GM23338 (cell line): Measurements from ENCODE around the gene UQCRFS1. TPM values are rescaled to one million over a fixed set of nuclear protein-coding genes. Genes with fewer than 3 reads are reported as not detected.
"Not testable (repeated sequence)": the region's sequence is repeated elsewhere in the genome, so short reads cannot be mapped to it uniquely, and the experiment has no call there.

Experiments used
- ATAC-seq: fragments of 200-7000 bp; cut with Tn5 transposase; 3 replicates; pipeline ENCODE4 v1.9.1; 2020
- DNase-seq: peaks from one replicate; pipeline ENCODE4 v3.0.0-alpha.2; 2015; ENCODE audit warnings: low spot score
- H2AFZ ChIP-seq: fragments of 200-600 bp; sonication (generic); 2 replicates; pipeline ENCODE4 v1.8.0; 2016; ENCODE audit warnings: antibody characterized with exemption, mild to moderate bottlenecking, moderate library complexity
- H3F3A ChIP-seq: fragments of 200-600 bp; sonication (generic); replicated peaks from 2 replicates; pipeline ENCODE4 v1.8.0; 2017; ENCODE audit warnings: antibody characterized with exemption, mixed run types, low read depth
- H3K27ac ChIP-seq: fragments of 200-600 bp; sonication (generic); 2 replicates; pipeline ENCODE4 v1.6.1; 2016; ENCODE audit warnings: low read depth
- H3K27me3 ChIP-seq: fragments of 200-600 bp; sonication (generic); 2 replicates; pipeline ENCODE4 v1.8.0; 2016; ENCODE audit warnings: mild to moderate bottlenecking, mixed run types, moderate library complexity; ENCODE audit not compliant: insufficient read depth
- H3K36me3 ChIP-seq: fragments of 200-600 bp; sonication (generic); 2 replicates; pipeline ENCODE4 v1.8.0; 2016; ENCODE audit warnings: mild to moderate bottlenecking; ENCODE audit not compliant: insufficient read depth
- H3K4me1 ChIP-seq: fragments of 200-600 bp; sonication (generic); 2 replicates; pipeline ENCODE4 v1.8.0; 2016; ENCODE audit warnings: mild to moderate bottlenecking, moderate library complexity; ENCODE audit not compliant: insufficient read depth
- H3K4me2 ChIP-seq: fragments of 200-600 bp; sonication (generic); 2 replicates; pipeline ENCODE4 v1.7.1; 2017; ENCODE audit warnings: mixed run types
- H3K4me3 ChIP-seq: fragments of 200-600 bp; sonication (generic); 2 replicates; pipeline ENCODE4 v1.6.1; 2016; ENCODE audit warnings: mixed run types
- H3K79me2 ChIP-seq: fragments of 200-600 bp; sonication (generic); replicated peaks from 2 replicates; pipeline ENCODE4 v1.8.0; 2017; ENCODE audit warnings: mild to moderate bottlenecking; ENCODE audit not compliant: insufficient read depth
- H3K9me2 ChIP-seq: fragments of 200-600 bp; sonication (generic); 2 replicates; pipeline ENCODE4 v1.8.0; 2017; ENCODE audit not compliant: insufficient read depth
- H4K20me1 ChIP-seq: fragments of 200-600 bp; sonication (generic); replicated peaks from 2 replicates; pipeline ENCODE4 v1.8.0; 2017; ENCODE audit warnings: mild to moderate bottlenecking; ENCODE audit not compliant: insufficient read depth
- H3K27ac Mint-ChIP-seq: 2 replicates; pipeline ENCODE4 v1.8.0; 2020; ENCODE audit warnings: inconsistent platforms, mild to moderate bottlenecking, moderate library complexity, mixed read lengths
- H3K27me3 Mint-ChIP-seq: 3 replicates; pipeline ENCODE4 v1.8.0; 2022; ENCODE audit warnings: low read depth, mild to moderate bottlenecking, moderate library complexity, mixed read lengths, inconsistent platforms; ENCODE audit not compliant: insufficient read depth, poor library complexity
- H3K36me3 Mint-ChIP-seq: 3 replicates; pipeline ENCODE4 v1.8.0; 2021; ENCODE audit warnings: low read depth, mild to moderate bottlenecking, inconsistent platforms, moderate library complexity, mixed read lengths
- H3K4me1 Mint-ChIP-seq: 3 replicates; pipeline ENCODE4 v1.8.0; 2020; ENCODE audit warnings: mild to moderate bottlenecking, inconsistent platforms, mixed read lengths
- H3K4me3 Mint-ChIP-seq: 3 replicates; pipeline ENCODE4 v1.8.0; 2021; ENCODE audit warnings: moderate library complexity, mild to moderate bottlenecking, inconsistent platforms, mixed read lengths
- H3K9me3 Mint-ChIP-seq: 3 replicates; pipeline ENCODE4 v1.8.0; 2020; ENCODE audit warnings: moderate library complexity, mild to moderate bottlenecking, inconsistent platforms, mixed read lengths
- CREB1 ChIP-seq: fragments of 250-450 bp; sonication (Bioruptor Pico); IDR thresholded peaks from 2 replicates; pipeline ENCODE4 v1.5.0; 2020; ENCODE audit warnings: low read depth, mild to moderate bottlenecking, moderate library complexity
- EZH2 ChIP-seq: fragments of 200-600 bp; sonication (generic); IDR thresholded peaks from one replicate; pipeline ENCODE4 v1.8.0; 2017; ENCODE audit warnings: antibody characterized with exemption, mild to moderate bottlenecking, low read depth; ENCODE audit not compliant: unreplicated experiment
- EZH2phosphoT487 ChIP-seq: fragments of 200-600 bp; sonication (generic); IDR thresholded peaks from one replicate; pipeline ENCODE4 v1.8.1; 2018; ENCODE audit warnings: antibody characterized with exemption; ENCODE audit not compliant: unreplicated experiment
- JUNB ChIP-seq: IDR thresholded peaks from one replicate; pipeline ENCODE4 v1.6.1; 2016; ENCODE audit warnings: antibody characterized with exemption; ENCODE audit not compliant: unreplicated experiment
- POLR2AphosphoS5 ChIP-seq: IDR thresholded peaks from 2 replicates; pipeline ENCODE4 v1.6.1; 2016; ENCODE audit warnings: antibody characterized with exemption, low read depth
- STAT1 ChIP-seq: IDR thresholded peaks from one replicate; pipeline ENCODE4 v1.6.1; 2016; ENCODE audit warnings: antibody characterized with exemption; ENCODE audit not compliant: unreplicated experiment
- ZNF114 ChIP-seq: fragments of 250-450 bp; sonication (Bioruptor Pico); IDR thresholded peaks from 2 replicates; pipeline ENCODE4 v1.5.0; 2020; ENCODE audit warnings: mild to moderate bottlenecking, moderate library complexity
- ZNF331 ChIP-seq: fragments of 250-450 bp; sonication (Bioruptor Pico); IDR thresholded peaks from 2 replicates; pipeline ENCODE4 v1.5.0; 2020; ENCODE audit warnings: low read depth, mild to moderate bottlenecking, moderate library complexity
- polyA plus RNA-seq: library from polyadenylated mRNA; unstranded; fragments of >200 nt; fragmentation: Nextera tagmentation; extraction: Ambion mirVana; gene quantifications from 2 replicates; pipeline ENCODE4 v1.2.1, GENCODE V29; 2016
- total RNA-seq: library from RNA; depleted of rRNA; stranded (reverse); fragments of >200 nt; shearing (Covaris generic); gene quantifications from 2 replicates; pipeline ENCODE4 v1.2.3, GENCODE V29; 2014
- TF ChIP-seq, protein P1 (sequence below), 2 experiments: fragments of 200-600 bp in 1 of 2; sonication (generic) in 1 of 2; conservative IDR thresholded peaks; 2 replicates each; pipeline versions ENCODE4 v1.5.1 to v1.6.1; 2016 to 2017; ENCODE audit warnings: antibody characterized with exemption in 2 of 2, low read depth in 2 of 2, mild to moderate bottlenecking in 2 of 2, moderate library complexity in 1 of 2
- TF ChIP-seq, protein P2 (sequence below): IDR thresholded peaks from 2 replicates; pipeline ENCODE4 v1.6.1; 2016; ENCODE audit warnings: antibody characterized with exemption

UQCRFS1 gene
- total and polyA plus RNA-seq, 2 experiments from 2014 or later, result 49.4 to 57.6 TPM

DNA sequence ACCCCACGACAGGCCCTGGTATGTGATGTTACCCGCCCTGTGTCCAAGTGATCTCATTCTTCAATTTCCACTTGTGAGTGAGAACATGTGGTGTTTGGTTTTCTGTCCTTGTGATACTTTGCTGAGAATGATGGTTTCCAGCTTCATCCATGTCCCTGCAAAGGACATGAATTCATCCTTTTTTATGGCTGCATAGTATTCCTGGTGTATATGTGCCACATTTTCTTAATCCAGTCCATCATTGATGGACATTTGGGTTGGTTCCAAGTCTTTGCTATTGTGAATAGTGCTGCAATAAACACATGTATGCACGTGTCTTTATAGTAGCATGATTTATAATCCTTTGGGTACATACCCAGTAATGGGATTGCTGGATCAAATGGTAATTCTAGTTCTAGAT, 36.8 kb upstream of the UQCRFS1 start:
- not testable (repeated sequence) for H3K4me3 ChIP-seq, H3K27ac Mint-ChIP-seq, H3K4me3 Mint-ChIP-seq, H3K27ac ChIP-seq, H2AFZ ChIP-seq, H3K9me2 ChIP-seq, H3K4me1 ChIP-seq, H3K27me3 ChIP-seq, H3K79me2 ChIP-seq, H3K27me3 Mint-ChIP-seq, ATAC-seq, DNase-seq, H3K4me2 ChIP-seq, H3F3A ChIP-seq, H3K36me3 Mint-ChIP-seq, H3K9me3 Mint-ChIP-seq, H3K36me3 ChIP-seq, H4K20me1 ChIP-seq
- H3K4me1 Mint-ChIP-seq, result peaks cover 19% of the 10 kb centered on the region

DNA sequence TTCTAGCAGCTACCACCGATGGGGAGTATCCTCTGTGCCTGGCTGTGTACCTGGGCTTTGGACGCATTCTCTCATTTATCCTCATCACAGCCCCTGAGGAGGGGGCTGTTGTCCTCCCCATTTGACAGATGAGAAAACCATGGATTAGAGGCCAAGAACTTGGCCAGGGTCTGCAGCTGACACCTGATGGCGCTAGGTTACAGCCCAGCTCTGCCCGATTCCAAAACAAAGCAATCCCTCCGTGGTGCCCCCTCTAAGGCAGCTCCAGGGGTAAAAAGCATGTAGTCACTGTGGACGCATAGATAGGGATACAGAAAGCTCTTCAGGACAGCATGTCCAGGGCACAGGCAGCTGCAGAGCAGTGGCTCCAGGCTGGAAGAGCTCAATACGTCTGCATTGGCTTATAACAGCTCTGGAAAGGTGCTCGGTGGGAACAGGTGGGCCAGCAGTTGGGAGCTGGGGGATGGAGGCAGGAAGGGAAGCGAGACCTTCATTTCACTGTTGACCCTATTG, 35.4 kb upstream of the UQCRFS1 start:
- Histone ChIP-seq H4K20me1 (no peaks in the 10 kb centered on the region), H3F3A (no peaks in the 10 kb centered on the region), H3K79me2 (no peaks in the 10 kb centered on the region), H3K27me3 (no peaks in the 10 kb centered on the region), H3K4me2 (no peak overlapping the region), H3K9me2 (no peaks in the 10 kb centered on the region), H3K4me1 (no peaks in the 10 kb centered on the region; the same call in 1 of the 2 replicates), H3K27ac (no peak overlapping the region), H3K36me3 (no peaks in the 10 kb centered on the region), H3K4me3 (no peak overlapping the region), H2AFZ (peak overlapping the region; percentile 87; the same call in 1 of the 2 replicates)
- Mint-ChIP-seq H3K4me1 (peaks cover 17% of the 10 kb centered on the region), H3K4me3 (no peak overlapping the region), H3K9me3 (peaks cover 3% of the 10 kb centered on the region; the same call in 1 of the 3 replicates), H3K27ac (no peak overlapping the region), H3K36me3 (no peaks in the 10 kb centered on the region), H3K27me3 (peaks cover 2% of the 10 kb centered on the region)
- no peak for TF ChIP-seq POLR2AphosphoS5
- TF ChIP-seq, protein P1, sequence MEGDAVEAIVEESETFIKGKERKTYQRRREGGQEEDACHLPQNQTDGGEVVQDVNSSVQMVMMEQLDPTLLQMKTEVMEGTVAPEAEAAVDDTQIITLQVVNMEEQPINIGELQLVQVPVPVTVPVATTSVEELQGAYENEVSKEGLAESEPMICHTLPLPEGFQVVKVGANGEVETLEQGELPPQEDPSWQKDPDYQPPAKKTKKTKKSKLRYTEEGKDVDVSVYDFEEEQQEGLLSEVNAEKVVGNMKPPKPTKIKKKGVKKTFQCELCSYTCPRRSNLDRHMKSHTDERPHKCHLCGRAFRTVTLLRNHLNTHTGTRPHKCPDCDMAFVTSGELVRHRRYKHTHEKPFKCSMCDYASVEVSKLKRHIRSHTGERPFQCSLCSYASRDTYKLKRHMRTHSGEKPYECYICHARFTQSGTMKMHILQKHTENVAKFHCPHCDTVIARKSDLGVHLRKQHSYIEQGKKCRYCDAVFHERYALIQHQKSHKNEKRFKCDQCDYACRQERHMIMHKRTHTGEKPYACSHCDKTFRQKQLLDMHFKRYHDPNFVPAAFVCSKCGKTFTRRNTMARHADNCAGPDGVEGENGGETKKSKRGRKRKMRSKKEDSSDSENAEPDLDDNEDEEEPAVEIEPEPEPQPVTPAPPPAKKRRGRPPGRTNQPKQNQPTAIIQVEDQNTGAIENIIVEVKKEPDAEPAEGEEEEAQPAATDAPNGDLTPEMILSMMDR (conservative IDR thresholded peaks at IDR 0.05; ENCODE audit: low read depth in 2 of 2), result peak; percentile 20 to 48; a peak in 3 of 4 replicates
- no peak for DNase-seq
- peak; percentile 59 for ATAC-seq

DNA sequence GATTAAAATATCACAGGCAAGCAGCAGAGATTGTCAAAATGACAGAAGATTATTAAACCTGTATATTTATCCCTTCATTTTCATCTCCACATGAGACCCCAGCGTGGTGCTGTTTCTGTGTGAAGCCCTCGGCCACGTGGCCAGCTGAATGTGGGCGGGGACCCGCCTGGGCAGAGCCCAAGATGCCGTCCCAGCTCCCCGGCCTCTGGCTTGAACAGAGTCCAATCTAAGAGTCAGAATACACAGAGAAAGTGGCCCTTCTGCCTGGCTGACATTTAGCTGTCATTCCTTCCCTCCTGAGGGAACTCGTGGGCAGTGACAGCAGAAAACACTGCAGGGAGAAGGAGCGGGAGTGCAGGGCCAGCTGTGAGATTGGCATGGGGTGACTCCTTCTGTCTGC, 34.9 kb upstream of the UQCRFS1 start:
- TF ChIP-seq POLR2AphosphoS5, result no peak
- TF ChIP-seq ZNF114 (CRISPR knock-in tag), result no peak
- TF ChIP-seq EZH2phosphoT487, result no peak
- TF ChIP-seq, protein P2, sequence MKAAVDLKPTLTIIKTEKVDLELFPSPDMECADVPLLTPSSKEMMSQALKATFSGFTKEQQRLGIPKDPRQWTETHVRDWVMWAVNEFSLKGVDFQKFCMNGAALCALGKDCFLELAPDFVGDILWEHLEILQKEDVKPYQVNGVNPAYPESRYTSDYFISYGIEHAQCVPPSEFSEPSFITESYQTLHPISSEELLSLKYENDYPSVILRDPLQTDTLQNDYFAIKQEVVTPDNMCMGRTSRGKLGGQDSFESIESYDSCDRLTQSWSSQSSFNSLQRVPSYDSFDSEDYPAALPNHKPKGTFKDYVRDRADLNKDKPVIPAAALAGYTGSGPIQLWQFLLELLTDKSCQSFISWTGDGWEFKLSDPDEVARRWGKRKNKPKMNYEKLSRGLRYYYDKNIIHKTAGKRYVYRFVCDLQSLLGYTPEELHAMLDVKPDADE, result no peak
- TF ChIP-seq CREB1 (CRISPR knock-in tag), result no peak
- no peak for TF ChIP-seq STAT1
- TF ChIP-seq ZNF331 (CRISPR knock-in tag), result no peak
- TF ChIP-seq JUNB, result no peak
- TF ChIP-seq EZH2, result no peak
- ATAC-seq, result peak; percentile 43
- no peak overlapping the region for H3K27ac Mint-ChIP-seq
- no peak overlapping the region for H3K4me3 Mint-ChIP-seq
- Histone ChIP-seq H3K79me2 (no peaks in the 10 kb centered on the region), H3K27ac (no peak overlapping the region), H3F3A (no peaks in the 10 kb centered on the region), H4K20me1 (no peaks in the 10 kb centered on the region), H3K4me1 (no peaks in the 10 kb centered on the region; the same call in 1 of the 2 replicates), H3K4me3 (no peak overlapping the region), H3K4me2 (no peak overlapping the region), H3K36me3 (no peaks in the 10 kb centered on the region), H3K9me2 (no peaks in the 10 kb centered on the region), H2AFZ (peak overlapping the region; percentile 43; the same call in 1 of the 2 replicates), H3K27me3 (no peaks in the 10 kb centered on the region)
- H3K36me3 Mint-ChIP-seq, result no peaks in the 10 kb centered on the region
- no peak for DNase-seq
- peaks cover 2% of the 10 kb centered on the region for H3K27me3 Mint-ChIP-seq
- peaks cover 3% of the 10 kb centered on the region; the same call in 1 of the 3 replicates for H3K9me3 Mint-ChIP-seq
- H3K4me1 Mint-ChIP-seq, result peaks cover 15% of the 10 kb centered on the region
